Thymus (tissue), 11 donors: Measurements from ENCODE around the gene KHNYN. TPM values are rescaled to one million over a fixed set of nuclear protein-coding genes. Genes with fewer than 3 reads are reported as not detected.
"Not testable (repeated sequence)": the region's sequence is repeated elsewhere in the genome, so short reads cannot be mapped to it uniquely, and the experiment has no call there.

Source experiments
- DNase-seq, 9 donors: peaks; one replicate each; pipeline ENCODE4 v3.0.0-alpha.2; 2013; ENCODE audit warnings: low spot score in 9 of 9, low read depth in 6 of 9, missing footprints in 1 of 9
- H3K27ac ChIP-seq, 2 donors: one replicate each; pipeline ENCODE4 v1.5.1; 2013; ENCODE audit warnings: control low read depth in 1 of 2, low read depth in 1 of 2, low read length in 1 of 2, mild to moderate bottlenecking in 1 of 2, moderate library complexity in 1 of 2
- H3K27me3 ChIP-seq, 2 donors: one replicate each; pipeline ENCODE4 v1.5.1; 2013; ENCODE audit warnings: low read length in 1 of 2; ENCODE audit not compliant: control insufficient read depth in 2 of 2, insufficient read depth in 1 of 2
- H3K36me3 ChIP-seq, 2 donors: one replicate each; pipeline ENCODE4 v1.5.1; 2013; ENCODE audit warnings: low read length in 1 of 2, mild to moderate bottlenecking in 1 of 2, moderate library complexity in 1 of 2; ENCODE audit not compliant: control insufficient read depth in 2 of 2, insufficient read depth in 2 of 2
- H3K4me1 ChIP-seq, 2 donors: one replicate each; pipeline ENCODE4 v1.5.1; 2013; ENCODE audit warnings: low read length in 2 of 2; ENCODE audit not compliant: control insufficient read depth in 2 of 2, insufficient read depth in 2 of 2
- H3K4me3 ChIP-seq, 2 donors: one replicate each; pipeline ENCODE4 v1.5.1; 2013; ENCODE audit warnings: low read length in 2 of 2, control low read depth in 1 of 2, mild to moderate bottlenecking in 1 of 2
- H3K9me3 ChIP-seq, 2 donors: one replicate each; pipeline ENCODE4 v1.5.1; 2013; ENCODE audit warnings: low read length in 1 of 2, mild to moderate bottlenecking in 1 of 2; ENCODE audit not compliant: control insufficient read depth in 2 of 2, insufficient read depth in 1 of 2
- WGBS: extraction: QIAGEN DNeasy Blood & Tissue Kit; methylation state at CpG from one replicate; pipeline ENCODE4 v1.1.7; 2013; 5-methylcytosine and 5-hydroxymethylcytosine counted together
- polyA plus RNA-seq: library from polyadenylated mRNA; stranded (reverse); fragments of 200-250 nt; gene quantifications from one replicate; pipeline ENCODE4 v1.2.3, GENCODE V29; 2013
- total RNA-seq: library from RNA; stranded (reverse); fragments of 120-200 nt; gene quantifications from one replicate; pipeline ENCODE4 v1.2.4, GENCODE V29; 2013
- donor health status: healthy.

KHNYN gene
- total and polyA plus RNA-seq, 2 donors, result 28.9 to 35.3 TPM

- whole genome bisulfite sequencing, result 97% methylated on average over 1 of the region's 1 CpG
- peaks cover 0 to 5% of the 10 kb centered on the region in 2 donors for H3K9me3 ChIP-seq
- peaks cover 3 to 7% of the 10 kb centered on the region in 2 donors for H3K4me1 ChIP-seq
- H3K4me3 ChIP-seq, result no peak overlapping the region
- H3K27ac ChIP-seq, result no peak overlapping the region
- DNase-seq, result no peak
- no peaks in the 10 kb centered on the region for H3K27me3 ChIP-seq
- H3K36me3 ChIP-seq, result no peaks in the 10 kb centered on the region
These were observed 29.0 kb downstream of the KHNYN start for GRCh38 chr14:24458736-24459135.

DNA sequence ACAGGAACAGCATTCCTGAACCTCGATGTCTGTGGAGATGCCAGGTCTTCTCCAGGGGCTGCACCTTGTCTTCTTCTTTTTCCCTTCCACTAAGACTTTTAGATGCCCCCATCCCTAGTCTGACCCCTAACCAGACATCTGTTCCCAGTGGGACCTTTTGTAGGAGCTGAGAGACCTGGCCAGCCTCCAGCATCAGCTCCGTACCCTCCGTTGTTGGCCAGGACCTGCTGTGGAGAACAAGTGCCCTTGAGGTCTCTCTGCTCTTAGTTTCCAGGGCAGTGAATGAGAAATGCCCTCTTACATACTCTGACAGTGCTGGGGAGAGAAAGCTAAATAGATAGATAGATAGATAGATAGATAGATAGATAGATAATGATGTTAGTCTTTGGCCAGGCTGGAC lies 29.6 kb downstream of the KHNYN start:
- H3K4me3 ChIP-seq, result no peak overlapping the region
- peaks cover 0 to 5% of the 10 kb centered on the region in 2 donors for H3K9me3 ChIP-seq
- no peaks in the 10 kb centered on the region for H3K36me3 ChIP-seq
- WGBS, result over 99% methylated on average over 3 of the region's 3 CpGs
- no peak overlapping the region for H3K27ac ChIP-seq
- peaks cover 5 to 9% of the 10 kb centered on the region in 2 donors for H3K4me1 ChIP-seq
- no peak for DNase-seq
- no peaks in the 10 kb centered on the region for H3K27me3 ChIP-seq

DNA sequence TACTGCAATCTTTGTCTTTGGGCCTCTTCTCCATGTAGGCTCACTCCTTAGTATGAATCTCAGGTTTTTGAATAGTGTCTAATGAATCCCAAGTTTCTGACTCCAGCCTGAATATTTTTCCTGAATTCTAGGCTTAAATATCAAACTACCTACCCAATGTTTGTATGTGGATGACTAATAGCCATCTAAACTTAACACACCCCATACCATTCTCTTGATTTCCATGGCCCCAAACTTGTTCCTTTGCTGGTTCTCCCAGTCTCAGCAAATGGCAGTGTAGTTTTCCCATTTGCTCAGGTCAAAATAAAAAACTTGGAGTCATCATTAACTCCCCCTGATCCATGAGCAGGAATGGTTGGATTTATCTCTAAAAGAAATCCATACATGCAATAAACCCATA lies 31.6 kb downstream of the KHNYN start:
- H3K4me3 ChIP-seq, result no peak overlapping the region
- DNase-seq, result no peak
- peaks cover 10 to 15% of the 10 kb centered on the region in 2 donors for H3K4me1 ChIP-seq
- H3K27ac ChIP-seq, result no peak overlapping the region
- no peaks in the 10 kb centered on the region for H3K27me3 ChIP-seq
- H3K36me3 ChIP-seq, result no peaks in the 10 kb centered on the region
- no peaks in the 10 kb centered on the region for H3K9me3 ChIP-seq

GRCh38 chr14:24463017-24463883 lies 33.5 kb downstream of the KHNYN start:
- DNase-seq, result peak in 1 of 9 donors; percentile 58
- peak overlapping the region in 1 of 2 donors; percentile 85 for H3K27ac ChIP-seq
- no peak overlapping the region for H3K4me3 ChIP-seq
- H3K9me3 ChIP-seq, result no peaks in the 10 kb centered on the region
- WGBS, result 60% methylated on average over 3 of the region's 5 CpGs
- H3K4me1 ChIP-seq, result peaks cover 10 to 15% of the 10 kb centered on the region in 2 donors
- H3K27me3 ChIP-seq, result no peaks in the 10 kb centered on the region
- H3K36me3 ChIP-seq, result no peaks in the 10 kb centered on the region

- Histone ChIP-seq H3K9me3 (no peaks in the 10 kb centered on the region), H3K27me3 (no peaks in the 10 kb centered on the region), H3K4me1 (peaks cover 10 to 11% of the 10 kb centered on the region in 2 donors), H3K27ac (peak overlapping the region in 1 of 2 donors; percentile 85), H3K36me3 (no peaks in the 10 kb centered on the region), H3K4me3 (no peak overlapping the region)
- WGBS, result 57% methylated on average over 4 of the region's 4 CpGs
- peak in 1 of 9 donors; percentile 61 for DNase-seq
These were observed 34.4 kb downstream of the KHNYN start for GRCh38 chr14:24463884-24464785.

- H3K36me3 ChIP-seq, result no peaks in the 10 kb centered on the region
- peak overlapping the region in 1 of 2 donors; percentile 77 for H3K27ac ChIP-seq
- no peaks in the 10 kb centered on the region for H3K27me3 ChIP-seq
- H3K9me3 ChIP-seq, result no peaks in the 10 kb centered on the region
- H3K4me3 ChIP-seq, result no peak overlapping the region
- H3K4me1 ChIP-seq, result peaks cover 10 to 11% of the 10 kb centered on the region in 2 donors
- peak in 5 of 9 donors; percentile 59 to 89 (median 68) for DNase-seq
- WGBS, result 69% methylated on average over 3 of the region's 3 CpGs
These were observed 35.6 kb downstream of the KHNYN start for GRCh38 chr14:24465368-24465767.

DNA sequence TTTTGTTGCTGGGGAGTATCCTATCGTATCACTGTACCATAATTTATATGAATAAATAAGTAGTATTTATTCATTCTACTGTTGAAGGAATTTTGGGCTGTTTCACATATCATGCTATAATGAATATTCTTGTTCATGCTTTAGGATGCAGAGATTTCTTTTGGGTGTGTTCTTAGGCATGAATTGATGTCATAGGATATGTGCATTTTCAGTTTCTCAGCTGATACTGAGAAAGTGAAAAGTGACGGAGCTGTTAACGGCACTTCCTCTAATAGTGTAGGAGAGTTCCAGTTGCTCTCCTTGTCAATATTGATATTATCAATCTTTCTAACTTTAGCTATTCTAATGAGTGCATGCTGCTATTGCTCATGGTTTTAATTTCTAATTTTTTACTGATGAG lies 36.1 kb downstream of the KHNYN start:
- H3K27me3 ChIP-seq, result no peaks in the 10 kb centered on the region
- no peak overlapping the region for H3K4me3 ChIP-seq
- no peak for DNase-seq
- 96% methylated on average over 3 of the region's 3 CpGs for WGBS
- H3K4me1 ChIP-seq, result peaks cover 10 to 11% of the 10 kb centered on the region in 2 donors
- H3K27ac ChIP-seq, result peak overlapping the region in 1 of 2 donors; percentile 64
- no peaks in the 10 kb centered on the region for H3K9me3 ChIP-seq
- no peaks in the 10 kb centered on the region for H3K36me3 ChIP-seq

- 96% methylated on average over 2 of the region's 2 CpGs for WGBS
- H3K27me3 ChIP-seq, H3K4me3 ChIP-seq, DNase-seq, H3K4me1 ChIP-seq, H3K27ac ChIP-seq, H3K36me3 ChIP-seq, H3K9me3 ChIP-seq: not testable (repeated sequence)
These were observed 40.7 kb downstream of the KHNYN start for GRCh38 chr14:24470450-24470849.

DNA sequence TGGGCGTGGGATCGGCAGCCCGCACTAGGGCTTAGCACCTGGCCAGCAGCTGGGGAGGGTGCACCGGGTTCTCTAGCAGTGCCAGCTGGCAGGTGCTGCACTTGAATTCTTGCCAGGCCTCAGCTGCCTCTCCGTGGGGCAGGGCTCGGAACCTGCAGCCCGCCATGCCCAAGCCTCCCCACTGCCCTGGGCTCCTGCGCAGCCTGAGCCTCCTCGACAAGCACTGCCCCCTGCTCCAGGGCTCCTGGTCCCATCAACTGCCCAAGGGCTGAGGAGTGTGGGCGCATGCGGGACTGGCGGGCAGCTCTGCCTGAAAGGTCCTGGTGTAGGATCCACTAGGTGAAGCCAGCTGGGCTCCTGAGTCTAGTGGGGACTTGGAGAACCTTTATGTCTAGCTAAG lies 43.5 kb downstream of the KHNYN start:
- Histone ChIP-seq H3K27ac (no peak overlapping the region), H3K4me1 (no peaks in the 10 kb centered on the region), H3K36me3 (no peaks in the 10 kb centered on the region), H3K4me3 (no peak overlapping the region), H3K9me3 (peaks cover 0 to 2% of the 10 kb centered on the region in 2 donors), H3K27me3 (no peaks in the 10 kb centered on the region)
- no peak for DNase-seq
- WGBS, result 73% methylated on average over 12 of the region's 12 CpGs
